Muscle layer of duodenum (tissue), 2 donors: ENCODE data around the gene S100P.
"Not testable (repeated sequence)": the region's sequence is repeated elsewhere in the genome, so short reads cannot be mapped to it uniquely, and the experiment has no call there.

Experiments used
- H3K27ac ChIP-seq: one replicate; pipeline ENCODE4 v1.7.0; 2013; ENCODE audit warnings: mild to moderate bottlenecking, low read length
- H3K27me3 ChIP-seq: one replicate; pipeline ENCODE4 v1.7.0; 2013; ENCODE audit warnings: low read depth, mild to moderate bottlenecking, control low read depth, low read length
- H3K36me3 ChIP-seq, 2 donors: one replicate each; pipeline ENCODE4 v1.7.0; 2013; ENCODE audit warnings: low read length in 2 of 2, control low read depth in 1 of 2, mild to moderate bottlenecking in 1 of 2; ENCODE audit not compliant: insufficient read depth in 2 of 2, control insufficient read depth in 1 of 2
- H3K4me1 ChIP-seq, 2 donors: one replicate each; pipeline ENCODE4 v1.7.0; 2013; ENCODE audit warnings: low read length in 2 of 2, mild to moderate bottlenecking in 2 of 2, control low read depth in 1 of 2, moderate library complexity in 1 of 2; ENCODE audit not compliant: insufficient read depth in 2 of 2, control insufficient read depth in 1 of 2
- H3K4me3 ChIP-seq, 2 donors: one replicate each; pipeline ENCODE4 v1.7.0; 2013; ENCODE audit warnings: low read length in 2 of 2, low read depth in 1 of 2, mild to moderate bottlenecking in 1 of 2
- H3K9me3 ChIP-seq, 2 donors: one replicate each; pipeline ENCODE4 v1.7.0; 2013; ENCODE audit warnings: low read length in 2 of 2, control low read depth in 1 of 2, mild to moderate bottlenecking in 1 of 2; ENCODE audit not compliant: control insufficient read depth in 1 of 2
- donor health status: healthy.

Gene S100P

GRCh38 chr4:6716958-6717655 lies 23.4 kb downstream of the S100P start:
- Histone ChIP-seq H3K4me3 (peak overlapping the region; percentile 70 to 92), H3K27ac (peak overlapping the region; percentile 65), H3K9me3 (no peaks in the 10 kb centered on the region), H3K4me1 (peaks cover 0 to 6% of the 10 kb centered on the region in 2 donors), H3K36me3 (no peaks in the 10 kb centered on the region), H3K27me3 (no peaks in the 10 kb centered on the region)

- Histone ChIP-seq H3K27me3 (no peaks in the 10 kb centered on the region), H3K9me3 (no peaks in the 10 kb centered on the region), H3K36me3 (no peaks in the 10 kb centered on the region), H3K27ac (no peak overlapping the region), H3K4me1 (peaks cover 0 to 6% of the 10 kb centered on the region in 2 donors), H3K4me3 (no peak overlapping the region)
Observed at GRCh38 chr4:6718932-6719610, 25.4 kb downstream of the S100P start.

GRCh38 chr4:6719611-6720179 lies 26.0 kb downstream of the S100P start:
- H3K4me1 ChIP-seq = peaks cover 0 to 6% of the 10 kb centered on the region in 2 donors
- H3K27me3 ChIP-seq = no peaks in the 10 kb centered on the region
- H3K27ac ChIP-seq = no peak overlapping the region

GRCh38 chr4:6720202-6720699 lies 26.6 kb downstream of the S100P start:
- Histone ChIP-seq H3K4me3 (no peak overlapping the region), H3K27ac (no peak overlapping the region), H3K27me3 (no peaks in the 10 kb centered on the region)

More at GRCh38 chr4:6719611-6720179, 26.0 kb downstream of the S100P start:
- H3K9me3 ChIP-seq = no peaks in the 10 kb centered on the region
- no peaks in the 10 kb centered on the region for H3K36me3 ChIP-seq
- H3K4me3 ChIP-seq = no peak overlapping the region

GRCh38 chr4:6721121-6721520 lies 27.4 kb downstream of the S100P start:
- H3K4me3 ChIP-seq = no peak overlapping the region
- no peak overlapping the region for H3K27ac ChIP-seq
- H3K36me3 ChIP-seq = no peaks in the 10 kb centered on the region
- no peaks in the 10 kb centered on the region for H3K27me3 ChIP-seq
- no peaks in the 10 kb centered on the region for H3K9me3 ChIP-seq
- peaks cover 0 to 6% of the 10 kb centered on the region in 2 donors for H3K4me1 ChIP-seq

More at GRCh38 chr4:6720202-6720699, 26.6 kb downstream of the S100P start:
- H3K4me1 ChIP-seq = peaks cover 0 to 6% of the 10 kb centered on the region in 2 donors
- no peaks in the 10 kb centered on the region for H3K9me3 ChIP-seq
- H3K36me3 ChIP-seq = no peaks in the 10 kb centered on the region

- Histone ChIP-seq H3K4me1 (peaks cover 0 to 5% of the 10 kb centered on the region in 2 donors), H3K27ac (no peak overlapping the region), H3K9me3 (no peaks in the 10 kb centered on the region), H3K27me3 (no peaks in the 10 kb centered on the region), H3K36me3 (no peaks in the 10 kb centered on the region), H3K4me3 (no peak overlapping the region)
Observed at GRCh38 chr4:6722891-6723290, 29.2 kb downstream of the S100P start.

- Histone ChIP-seq H3K27me3 (no peaks in the 10 kb centered on the region), H3K4me3 (no peak overlapping the region), H3K27ac (no peak overlapping the region), H3K4me1 (peaks cover 0 to under 1% of the 10 kb centered on the region in 2 donors), H3K36me3 (no peaks in the 10 kb centered on the region), H3K9me3 (no peaks in the 10 kb centered on the region)
Observed at GRCh38 chr4:6723851-6724250, 30.2 kb downstream of the S100P start.

GRCh38 chr4:6724421-6725111 lies 30.9 kb downstream of the S100P start:
- Histone ChIP-seq H3K27me3 (no peaks in the 10 kb centered on the region), H3K27ac (no peak overlapping the region), H3K4me1 (peaks cover 0 to 5% of the 10 kb centered on the region in 2 donors), H3K9me3 (no peaks in the 10 kb centered on the region), H3K36me3 (no peaks in the 10 kb centered on the region), H3K4me3 (no peak overlapping the region)

- H3K27me3 ChIP-seq, H3K36me3 ChIP-seq, H3K4me1 ChIP-seq, H3K27ac ChIP-seq, H3K9me3 ChIP-seq, H3K4me3 ChIP-seq: not testable (repeated sequence)
Observed at GRCh38 chr4:6725427-6725961, 31.8 kb downstream of the S100P start.

GRCh38 chr4:6727081-6727942 lies 33.6 kb downstream of the S100P start:
- Histone ChIP-seq H3K9me3 (no peaks in the 10 kb centered on the region), H3K27ac (no peak overlapping the region), H3K36me3 (no peaks in the 10 kb centered on the region), H3K4me1 (peaks cover 0 to 5% of the 10 kb centered on the region in 2 donors), H3K4me3 (no peak overlapping the region), H3K27me3 (no peaks in the 10 kb centered on the region)
